ENCODE measurements around the gene PPP2R3C. TPM values are rescaled to one million over a fixed set of nuclear protein-coding genes. Genes with fewer than 3 reads are reported as not detected.

PPP2R3C gene
- total RNA-seq, 2 experiments from 2014 or later: 34.9 to 37.6 TPM

GRCh38 chr14:35078082-35078481, 43.7 kb downstream of the PPP2R3C start:
- ChIA-PET CTCF (no interaction called here), POLR2A (interaction anchor here (0.6 to 0.7 kb wide), 2 partner anchors 29 to 549 kb away, joined by 3 read pairs; no protein-coding TSS in a partner anchor)
- Mint-ChIP-seq H3K27me3 (no peaks in the 10 kb centered on the region), H3K9me3 (no peaks in the 10 kb centered on the region), H3K4me1 (ENCODE audit: low read depth) (no peaks in the 10 kb centered on the region), H3K36me3 (ENCODE audit: low read depth) (peaks cover 73% of the 10 kb centered on the region), H3K4me3 (no peak overlapping the region), H3K27ac (no peak overlapping the region)
- DNase-seq: no peak
- no peak for TF ChIP-seq CTCF (IDR thresholded peaks at IDR 0.05)
- no peaks in the 10 kb centered on the region for H3K4me1 ChIP-seq (ENCODE audit: insufficient read depth, low read length)
- ATAC-seq (ENCODE audit: poor library complexity): no peak
- H3K36me3 ChIP-seq (ENCODE audit: insufficient read depth, low read length): peaks cover 42% of the 10 kb centered on the region
- no peaks in the 10 kb centered on the region for H3K27me3 ChIP-seq (ENCODE audit: control insufficient read depth in 1 of 2, insufficient read depth in 2 of 2, low read length in 2 of 2)
- no peak overlapping the region for H3K27ac ChIP-seq (ENCODE audit: low read depth in 1 of 2, low read length in 2 of 2)
- H3K4me3 ChIP-seq (ENCODE audit: low read length): no peak overlapping the region
- intact Hi-C loops (cut with DNase I, micrococcal nuclease): no loop called here
- no peaks in the 10 kb centered on the region for H3K9me3 ChIP-seq (ENCODE audit: control insufficient read depth in 1 of 2, insufficient read depth in 1 of 2, low read length in 2 of 2)

- ATAC-seq (ENCODE audit: poor library complexity) (no peak), DNase-seq (no peak)
- intact Hi-C loops (cut with DNase I, micrococcal nuclease): no loop called here
- H3K4me1 ChIP-seq (ENCODE audit: insufficient read depth, low read length): no peaks in the 10 kb centered on the region
- no peaks in the 10 kb centered on the region for H3K27me3 ChIP-seq (ENCODE audit: control insufficient read depth in 1 of 2, insufficient read depth in 2 of 2, low read length in 2 of 2)
- H3K4me1 Mint-ChIP-seq (ENCODE audit: low read depth): no peaks in the 10 kb centered on the region
- H3K9me3 ChIP-seq (ENCODE audit: control insufficient read depth in 1 of 2, insufficient read depth in 1 of 2, low read length in 2 of 2): no peaks in the 10 kb centered on the region
- H3K9me3 Mint-ChIP-seq: no peaks in the 10 kb centered on the region
- ChIA-PET POLR2A (no interaction called here), CTCF (no interaction called here)
- no peaks in the 10 kb centered on the region for H3K27me3 Mint-ChIP-seq
- H3K4me3 ChIP-seq (ENCODE audit: low read length): no peak overlapping the region
- TF ChIP-seq CTCF (IDR thresholded peaks at IDR 0.05): no peak
- H3K36me3 ChIP-seq (ENCODE audit: insufficient read depth, low read length): peaks cover 21% of the 10 kb centered on the region
- peaks cover 70% of the 10 kb centered on the region for H3K36me3 Mint-ChIP-seq (ENCODE audit: low read depth)
- no peak overlapping the region for H3K27ac ChIP-seq (ENCODE audit: low read depth in 1 of 2, low read length in 2 of 2)
- no peak overlapping the region for H3K27ac Mint-ChIP-seq
- H3K4me3 Mint-ChIP-seq: no peak overlapping the region
Observed at GRCh38 chr14:35073486-35073885, 48.3 kb downstream of the PPP2R3C start.

GRCh38 chr14:35072226-35072625, 49.6 kb downstream of the PPP2R3C start:
- no peak overlapping the region for H3K4me3 Mint-ChIP-seq
- H3K27ac Mint-ChIP-seq: no peak overlapping the region
- H3K4me1 Mint-ChIP-seq (ENCODE audit: low read depth): peaks cover under 1% of the 10 kb centered on the region
- POLR2A ChIA-PET: interaction anchor here (0.6 kb wide), 1 partner anchor 8 kb away, joined by 4 read pairs; no protein-coding TSS in a partner anchor
- peaks cover 77% of the 10 kb centered on the region for H3K36me3 Mint-ChIP-seq (ENCODE audit: low read depth)
- Histone ChIP-seq H3K36me3 (ENCODE audit: insufficient read depth, low read length) (peaks cover 20% of the 10 kb centered on the region), H3K4me3 (ENCODE audit: low read length) (no peak overlapping the region), H3K27me3 (ENCODE audit: control insufficient read depth in 1 of 2, insufficient read depth in 2 of 2, low read length in 2 of 2) (no peaks in the 10 kb centered on the region), H3K27ac (ENCODE audit: low read depth in 1 of 2, low read length in 2 of 2) (no peak overlapping the region), H3K4me1 (ENCODE audit: insufficient read depth, low read length) (no peaks in the 10 kb centered on the region), H3K9me3 (ENCODE audit: control insufficient read depth in 1 of 2, insufficient read depth in 1 of 2, low read length in 2 of 2) (no peaks in the 10 kb centered on the region)
- CTCF ChIA-PET: no interaction called here
- DNase-seq: no peak
- ATAC-seq (ENCODE audit: poor library complexity): no peak
- no peaks in the 10 kb centered on the region for H3K9me3 Mint-ChIP-seq
- TF ChIP-seq CTCF (IDR thresholded peaks at IDR 0.05): no peak
- H3K27me3 Mint-ChIP-seq: no peaks in the 10 kb centered on the region
- intact Hi-C loops (cut with DNase I, micrococcal nuclease): no loop called here

Data from CD4-positive, alpha-beta T cell (primary cell).